Subcutaneous adipose tissue (tissue), 4 donors: ENCODE measurements around the gene PHF12. TPM values are rescaled to one million over a fixed set of nuclear protein-coding genes. Genes with fewer than 3 reads are reported as not detected.

ENCODE experiments used
- CTCF ChIP-seq: fragments of 450-650 bp; IDR thresholded peaks from one replicate; pipeline ENCODE4 v1.5.1; 2016; ENCODE audit warnings: low read depth, mild to moderate bottlenecking, control low read depth, antibody characterized with exemption, moderate library complexity
- total RNA-seq, 4 donors: library from RNA; depleted of rRNA; stranded (reverse); fragments of >200 nt; gene quantifications; one replicate each; pipeline ENCODE4 v1.1.0, GENCODE V29; 2016

PHF12 gene
- total RNA-seq, 4 donors from 2014 or later: 22.0 to 38.1 (median 25.2) TPM

- TF ChIP-seq CTCF: no peak
Observed at GRCh38 chr17:28895794-28896447, 55.4 kb downstream of the PHF12 start.

- TF ChIP-seq CTCF: no peak
Observed at GRCh38 chr17:28892024-28892423, 59.3 kb downstream of the PHF12 start.

- TF ChIP-seq CTCF: no peak
Observed at GRCh38 chr17:28891201-28891600, 60.1 kb downstream of the PHF12 start.

DNA sequence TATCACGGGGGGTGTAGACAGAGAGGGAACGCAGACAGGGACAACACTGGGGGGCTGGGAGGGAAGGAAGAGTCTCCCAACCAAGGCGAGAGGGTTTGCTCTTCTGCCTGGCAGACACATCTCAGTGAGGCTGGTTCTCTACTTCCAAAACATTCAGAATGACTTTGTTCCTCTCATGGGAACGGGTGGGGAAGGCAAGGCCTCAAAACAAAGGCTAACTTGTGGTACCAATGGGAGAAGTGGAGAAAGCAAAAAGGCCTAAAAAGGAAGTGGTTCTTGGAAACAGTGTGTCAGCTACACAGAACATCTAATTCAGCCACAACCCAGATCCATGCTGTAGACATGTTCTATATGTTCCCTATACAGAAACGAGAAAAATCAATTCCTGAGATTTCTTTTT, 61.3 kb downstream of the PHF12 start:
- TF ChIP-seq CTCF: no peak

GRCh38 chr17:28888832-28889231, 62.5 kb downstream of the PHF12 start:
- TF ChIP-seq CTCF: no peak

GRCh38 chr17:28887871-28888471, 63.3 kb downstream of the PHF12 start:
- no peak for TF ChIP-seq CTCF

- TF ChIP-seq CTCF: no peak
Observed at GRCh38 chr17:28885951-28886350, 65.4 kb downstream of the PHF12 start.
